ENCODE results near the gene MGAT4B.
"Not testable (repeated sequence)": the region's sequence is repeated elsewhere in the genome, so short reads cannot be mapped to it uniquely, and the experiment has no call there.

The MGAT4B gene

GRCh38 chr5:179806250-179807048 is at the start of gene MGAT4B:
TSS of gene MGAT4B (minus strand) at chr5:179806866. CDS start at chr5:179806583, 283 bp downstream.
- DNase-seq (ENCODE audit: low read depth): peak; percentile 79

GRCh38 chr5:179854356-179854755 is 47.7 kb upstream of the MGAT4B start:
- DNase-seq (ENCODE audit: low read depth): no peak

GRCh38 chr5:179852993-179853547 is 46.4 kb upstream of the MGAT4B start:
- DNase-seq (ENCODE audit: low read depth): no peak

- no peak for DNase-seq (ENCODE audit: low read depth)
Observed at GRCh38 chr5:179841621-179842020, 35.0 kb upstream of the MGAT4B start.

- no peak for DNase-seq (ENCODE audit: low read depth)
Observed at GRCh38 chr5:179840766-179841165, 34.1 kb upstream of the MGAT4B start.

- no peak for DNase-seq (ENCODE audit: low read depth)
Observed at GRCh38 chr5:179840321-179840720, 33.7 kb upstream of the MGAT4B start.

GRCh38 chr5:179839328-179840256 is 32.9 kb upstream of the MGAT4B start:
- DNase-seq (ENCODE audit: low read depth): no peak

- no peak for DNase-seq (ENCODE audit: low read depth)
Observed at GRCh38 chr5:179837076-179838011, 30.7 kb upstream of the MGAT4B start.

GRCh38 chr5:179836225-179837019 is 29.8 kb upstream of the MGAT4B start:
- DNase-seq (ENCODE audit: low read depth): peak; percentile 43

GRCh38 chr5:179834871-179835270 is 28.2 kb upstream of the MGAT4B start:
- DNase-seq (ENCODE audit: low read depth): not testable (repeated sequence)

GRCh38 chr5:179834120-179834519 is 27.5 kb upstream of the MGAT4B start:
- no peak for DNase-seq (ENCODE audit: low read depth)

- no peak for DNase-seq (ENCODE audit: low read depth)
Observed at GRCh38 chr5:179833709-179834070, 27.0 kb upstream of the MGAT4B start.

GRCh38 chr5:179833056-179833708 is 26.5 kb upstream of the MGAT4B start:
- DNase-seq (ENCODE audit: low read depth): no peak

- no peak for DNase-seq (ENCODE audit: low read depth)
Observed at GRCh38 chr5:179832039-179832745, 25.5 kb upstream of the MGAT4B start.

GRCh38 chr5:179830818-179831468 is 24.3 kb upstream of the MGAT4B start:
- DNase-seq (ENCODE audit: low read depth): no peak

GRCh38 chr5:179829732-179830435 is 23.2 kb upstream of the MGAT4B start:
- DNase-seq (ENCODE audit: low read depth): no peak

- DNase-seq (ENCODE audit: low read depth): no peak
Observed at GRCh38 chr5:179828756-179829421, 22.2 kb upstream of the MGAT4B start.

GRCh38 chr5:179827680-179828079 is 21.0 kb upstream of the MGAT4B start:
- DNase-seq (ENCODE audit: low read depth): peak; percentile 78
